AG04449 (cell line): ENCODE measurements around the gene WNK1.

Experiments used
- CTCF ChIA-PET: fragments of 350-600 bp; formaldehyde crosslinking; extraction: SDS; loops from one replicate; lab custom pipeline; 2021; ENCODE audit warnings: antibody characterized with exemption; lab: Yijun Ruan, JAX
- POLR2A ChIA-PET: fragments of 400-600, 350-600 bp; formaldehyde crosslinking; extraction: SDS; loops from one replicate; lab custom pipeline; 2020; ENCODE audit warnings: antibody characterized with exemption, inconsistent platforms; lab: Yijun Ruan, JAX
- DNase-seq: peaks from one replicate; pipeline ENCODE4 v3.0.0-alpha.2; 2010; ENCODE audit warnings: low read depth, low spot score
- H3K4me3 ChIP-seq: 2 replicates; pipeline ENCODE4 v1.5.1; 2011; ENCODE audit warnings: low read depth, mild to moderate bottlenecking, control low read depth, low read length
- CTCF ChIP-seq: IDR thresholded peaks from one replicate; pipeline ENCODE4 v1.5.1; 2011; ENCODE audit warnings: mild to moderate bottlenecking, moderate library complexity, low read length, control low read depth, inconsistent platforms; ENCODE audit not compliant: insufficient read depth; ENCODE audit errors: missing control alignments

WNK1 gene

GRCh38 chr12:818733-819132 is 66.4 kb downstream of the WNK1 start:
- POLR2A ChIA-PET: no interaction called here

GRCh38 chr12:820336-820735 is 68.0 kb downstream of the WNK1 start:
- no peak for TF ChIP-seq CTCF
- CTCF ChIA-PET: interaction anchor here (1.0 to 1.5 kb wide), 2 partner anchors 250 to 297 kb away, joined by 4 read pairs; no protein-coding TSS in a partner anchor
- POLR2A ChIA-PET: no interaction called here
- DNase-seq: no peak
- H3K4me3 ChIP-seq: no peak overlapping the region

More at GRCh38 chr12:818733-819132, 66.4 kb downstream of the WNK1 start:
- H3K4me3 ChIP-seq: no peak overlapping the region
- no peak for TF ChIP-seq CTCF
- CTCF ChIA-PET: interaction anchor here (1.1 to 9.5 kb wide), 9 partner anchors 14 to 274 kb away, joined by 3 to 290 read pairs (median 35); partner anchors contain the start of gene RAD52
- DNase-seq: no peak

GRCh38 chr12:823028-823698 is 70.8 kb downstream of the WNK1 start:
- H3K4me3 ChIP-seq: no peak overlapping the region
- TF ChIP-seq CTCF: no peak
- no peak for DNase-seq
- ChIA-PET CTCF (interaction anchor here (0.7 to 2.9 kb wide), 8 partner anchors 8 to 270 kb away, joined by 3 to 21 read pairs (median 4); no protein-coding TSS in a partner anchor), POLR2A (no interaction called here)

GRCh38 chr12:826331-826730 is 74.0 kb downstream of the WNK1 start:
- DNase-seq: no peak
- H3K4me3 ChIP-seq: no peak overlapping the region
- CTCF ChIA-PET: interaction anchor here (1.8 kb wide), 1 partner anchor 11 kb away, joined by 13 read pairs; no protein-coding TSS in a partner anchor
- TF ChIP-seq CTCF: no peak
- POLR2A ChIA-PET: no interaction called here

- no peak for DNase-seq
- no peak overlapping the region for H3K4me3 ChIP-seq
- ChIA-PET POLR2A (no interaction called here), CTCF (interaction anchor here (0.8 to 2.6 kb wide), 2 partner anchors 14 to 78 kb away, joined by 3 to 13 read pairs; no protein-coding TSS in a partner anchor)
- no peak for TF ChIP-seq CTCF
These were observed 76.5 kb downstream of the WNK1 start for GRCh38 chr12:828726-829395.
